ENCODE measurements around the gene SCAP.

Gene SCAP

GRCh38 chr3:47394140-47394870, 81.4 kb downstream of the SCAP start:
- H3K4me1 ChIP-seq = no peaks in the 10 kb centered on the region
- no peak for TF ChIP-seq CTCF (IDR thresholded peaks at IDR 0.05; ENCODE audit: low read depth, low read length)
- no peaks in the 10 kb centered on the region for H3K9me3 ChIP-seq
- DNase-seq = no peak
- H3K27me3 ChIP-seq = no peaks in the 10 kb centered on the region
- no peak overlapping the region for H3K4me3 ChIP-seq (ENCODE audit: low read depth, low read length)
- H3K36me3 ChIP-seq = no peaks in the 10 kb centered on the region

- no peaks in the 10 kb centered on the region for H3K4me1 ChIP-seq
- H3K36me3 ChIP-seq = no peaks in the 10 kb centered on the region
- no peak overlapping the region for H3K4me3 ChIP-seq (ENCODE audit: low read depth, low read length)
- DNase-seq = no peak
- no peaks in the 10 kb centered on the region for H3K27me3 ChIP-seq
- H3K9me3 ChIP-seq = no peaks in the 10 kb centered on the region
- TF ChIP-seq CTCF (IDR thresholded peaks at IDR 0.05; ENCODE audit: low read depth, low read length) = no peak
Measured at GRCh38 chr3:47392933-47393332, 82.8 kb downstream of the SCAP start.

DNA sequence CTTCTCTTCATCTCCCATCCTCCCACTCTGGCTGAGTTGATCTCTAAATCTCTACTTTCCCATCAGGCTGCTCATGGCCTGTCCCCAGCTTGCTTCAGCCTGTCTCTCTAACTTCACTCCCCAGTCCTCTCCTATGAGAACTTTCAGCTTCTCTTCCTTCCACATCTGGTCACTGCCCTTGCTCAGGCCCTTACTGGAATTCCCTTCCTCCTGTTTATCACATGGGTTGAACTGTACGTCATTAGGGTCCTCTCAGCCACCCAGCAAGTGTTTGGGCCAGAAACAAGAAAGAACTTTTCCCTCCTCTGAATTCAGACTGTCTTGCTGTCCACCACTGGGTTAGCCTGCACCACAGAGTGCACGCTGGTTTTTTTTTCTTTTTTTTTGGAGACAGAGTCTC, 89.9 kb downstream of the SCAP start:
- no peaks in the 10 kb centered on the region for H3K27me3 ChIP-seq
- H3K4me3 ChIP-seq (ENCODE audit: low read depth, low read length) = no peak overlapping the region
- DNase-seq = no peak
- no peaks in the 10 kb centered on the region for H3K36me3 ChIP-seq
- H3K4me1 ChIP-seq = no peaks in the 10 kb centered on the region
- TF ChIP-seq CTCF (IDR thresholded peaks at IDR 0.05; ENCODE audit: low read depth, low read length) = no peak
- H3K9me3 ChIP-seq = no peaks in the 10 kb centered on the region

GRCh38 chr3:47385007-47385406, 90.7 kb downstream of the SCAP start:
- no peaks in the 10 kb centered on the region for H3K27me3 ChIP-seq
- no peak for TF ChIP-seq CTCF (IDR thresholded peaks at IDR 0.05; ENCODE audit: low read depth, low read length)
- no peaks in the 10 kb centered on the region for H3K9me3 ChIP-seq
- DNase-seq = no peak
- H3K36me3 ChIP-seq = no peaks in the 10 kb centered on the region
- H3K4me1 ChIP-seq = no peaks in the 10 kb centered on the region
- H3K4me3 ChIP-seq (ENCODE audit: low read depth, low read length) = no peak overlapping the region

- TF ChIP-seq CTCF (IDR thresholded peaks at IDR 0.05; ENCODE audit: low read depth, low read length) = no peak
- H3K4me1 ChIP-seq = no peaks in the 10 kb centered on the region
- H3K36me3 ChIP-seq = no peaks in the 10 kb centered on the region
- H3K27me3 ChIP-seq = no peaks in the 10 kb centered on the region
- DNase-seq = no peak
- no peaks in the 10 kb centered on the region for H3K9me3 ChIP-seq
- H3K4me3 ChIP-seq (ENCODE audit: low read depth, low read length) = no peak overlapping the region
Measured at GRCh38 chr3:47384425-47384824, 91.3 kb downstream of the SCAP start.

- Histone ChIP-seq H3K27me3 (no peaks in the 10 kb centered on the region), H3K36me3 (no peaks in the 10 kb centered on the region), H3K9me3 (no peaks in the 10 kb centered on the region), H3K4me3 (ENCODE audit: low read depth, low read length) (peak overlapping the region; percentile 78), H3K4me1 (no peaks in the 10 kb centered on the region)
- peak; percentile 86 for DNase-seq
- TF ChIP-seq CTCF (IDR thresholded peaks at IDR 0.05; ENCODE audit: low read depth, low read length) = no peak
Measured at GRCh38 chr3:47381317-47382157, 94.2 kb downstream of the SCAP start.

All from BE2C (cell line).